HEK293 (cell line): ENCODE measurements around the gene TMCC2.
A peak's percentile ranks its signal among the peaks of the same experiment; 100 is the strongest.

Source experiments
- FEZF1 ChIP-seq: fragments of 450-650 bp; formaldehyde crosslinking; IDR thresholded peaks from 2 replicates; pipeline ENCODE4 v1.5.1; 2016; ENCODE audit warnings: missing biosample characterization, missing genetic modification characterization
- KLF16 ChIP-seq: fragments of 450-650 bp; formaldehyde crosslinking; IDR thresholded peaks from 2 replicates; pipeline ENCODE4 v1.5.1; 2017; ENCODE audit warnings: missing biosample characterization, missing genetic modification characterization
- MZF1 ChIP-seq: fragments of 450-650 bp; formaldehyde crosslinking; IDR thresholded peaks from 2 replicates; pipeline ENCODE4 v1.5.1; 2017; ENCODE audit warnings: missing biosample characterization, missing genetic modification characterization, borderline replicate concordance
- PRDM1 ChIP-seq: fragments of 450-650 bp; formaldehyde crosslinking; IDR thresholded peaks from 2 replicates; pipeline ENCODE4; 2016; ENCODE audit warnings: missing biosample characterization, missing genetic modification characterization
- PRDM10 ChIP-seq: fragments of 450-650 bp; formaldehyde crosslinking; IDR thresholded peaks from 2 replicates; pipeline ENCODE4 v1.5.1; 2016; ENCODE audit warnings: missing biosample characterization, missing genetic modification characterization
- PRDM6 ChIP-seq: fragments of 450-650 bp; formaldehyde crosslinking; IDR thresholded peaks from 2 replicates; pipeline ENCODE4 v1.5.1; 2017; ENCODE audit warnings: missing biosample characterization, missing genetic modification characterization
- RBAK ChIP-seq: fragments of 450-650 bp; formaldehyde crosslinking; IDR thresholded peaks from 2 replicates; pipeline ENCODE4 v1.5.1; 2016; ENCODE audit warnings: missing biosample characterization, missing genetic modification characterization
- SP2 ChIP-seq: fragments of 450-650 bp; formaldehyde crosslinking; IDR thresholded peaks from 2 replicates; pipeline ENCODE4 v1.5.1; 2016; ENCODE audit warnings: missing biosample characterization, missing genetic modification characterization
- TSHZ1 ChIP-seq: fragments of 450-650 bp; formaldehyde crosslinking; IDR thresholded peaks from 2 replicates; pipeline ENCODE4 v1.5.1; 2016; ENCODE audit warnings: missing biosample characterization, missing genetic modification characterization, borderline replicate concordance
- WT1 ChIP-seq: fragments of 450-650 bp; formaldehyde crosslinking; IDR thresholded peaks from 2 replicates; pipeline ENCODE4 v1.5.1; 2016; ENCODE audit warnings: missing biosample characterization, missing genetic modification characterization
- ZBTB17 ChIP-seq: fragments of 450-650 bp; formaldehyde crosslinking; IDR thresholded peaks from 2 replicates; pipeline ENCODE4 v1.5.1; 2016; ENCODE audit warnings: missing biosample characterization, missing genetic modification characterization
- ZBTB6 ChIP-seq: fragments of 450-650 bp; formaldehyde crosslinking; IDR thresholded peaks from 2 replicates; pipeline ENCODE4 v1.5.1; 2017; ENCODE audit warnings: missing biosample characterization, missing genetic modification characterization
- ZBTB8A ChIP-seq: fragments of 450-650 bp; formaldehyde crosslinking; IDR thresholded peaks from 2 replicates; pipeline ENCODE4 v1.5.1; 2016; ENCODE audit warnings: missing biosample characterization, missing genetic modification characterization
- ZNF10 ChIP-seq: fragments of 450-650 bp; formaldehyde crosslinking; IDR thresholded peaks from 2 replicates; pipeline ENCODE4 v1.5.1; 2017; ENCODE audit warnings: missing biosample characterization, missing genetic modification characterization
- ZNF155 ChIP-seq: fragments of 450-650 bp; formaldehyde crosslinking; IDR thresholded peaks from 2 replicates; pipeline ENCODE4 v1.5.1; 2016; ENCODE audit warnings: missing biosample characterization, missing genetic modification characterization
- ZNF16 ChIP-seq: fragments of 450-650 bp; formaldehyde crosslinking; IDR thresholded peaks from 2 replicates; pipeline ENCODE4 v1.5.1; 2016; ENCODE audit warnings: low read depth, missing biosample characterization, missing genetic modification characterization
- ZNF335 ChIP-seq: fragments of 450-650 bp; formaldehyde crosslinking; conservative IDR thresholded peaks from 2 replicates; pipeline ENCODE4 v1.5.1; 2016; ENCODE audit warnings: missing biosample characterization, missing genetic modification characterization
- ZNF394 ChIP-seq: fragments of 450-650 bp; formaldehyde crosslinking; IDR thresholded peaks from 2 replicates; pipeline ENCODE4 v1.5.1; 2016; ENCODE audit warnings: missing biosample characterization, missing genetic modification characterization, mild to moderate bottlenecking, moderate library complexity, borderline replicate concordance
- ZNF426 ChIP-seq: fragments of 450-650 bp; formaldehyde crosslinking; IDR thresholded peaks from 2 replicates; pipeline ENCODE4 v1.5.1; 2017; ENCODE audit warnings: missing biosample characterization, missing genetic modification characterization, mild to moderate bottlenecking, inconsistent platforms, moderate library complexity
- ZNF501 ChIP-seq: fragments of 450-650 bp; formaldehyde crosslinking; IDR thresholded peaks from 2 replicates; pipeline ENCODE4 v1.5.1; 2016; ENCODE audit warnings: missing biosample characterization, missing genetic modification characterization
- TF ChIP-seq, protein P1 (sequence below): fragments of 450-650 bp; formaldehyde crosslinking; IDR thresholded peaks from 2 replicates; pipeline ENCODE4 v1.5.1; 2017; ENCODE audit warnings: missing biosample characterization, missing genetic modification characterization
- TF ChIP-seq, protein P2 (sequence below): fragments of 450-650 bp; IDR thresholded peaks from 2 replicates; pipeline ENCODE4 v1.5.1; 2018; ENCODE audit warnings: missing biosample characterization, missing genetic modification characterization
- TF ChIP-seq, protein P3 (sequence below): fragments of 450-650 bp; formaldehyde crosslinking; IDR thresholded peaks from 2 replicates; pipeline ENCODE4 v1.5.1; 2017; ENCODE audit warnings: missing biosample characterization, missing genetic modification characterization

TMCC2 gene

GRCh38 chr1:205319081-205320018 lies 91.6 kb downstream of the TMCC2 start (continued):
- peak; percentile 14; the same call in 1 of the 2 replicates for TF ChIP-seq TSHZ1 (tag by site-specific recombination)
- peak; percentile 42; the same call in 1 of the 2 replicates for TF ChIP-seq ZNF10 (tag by site-specific recombination)
- peak; percentile 89 for TF ChIP-seq PRDM10
- TF ChIP-seq, protein P1, sequence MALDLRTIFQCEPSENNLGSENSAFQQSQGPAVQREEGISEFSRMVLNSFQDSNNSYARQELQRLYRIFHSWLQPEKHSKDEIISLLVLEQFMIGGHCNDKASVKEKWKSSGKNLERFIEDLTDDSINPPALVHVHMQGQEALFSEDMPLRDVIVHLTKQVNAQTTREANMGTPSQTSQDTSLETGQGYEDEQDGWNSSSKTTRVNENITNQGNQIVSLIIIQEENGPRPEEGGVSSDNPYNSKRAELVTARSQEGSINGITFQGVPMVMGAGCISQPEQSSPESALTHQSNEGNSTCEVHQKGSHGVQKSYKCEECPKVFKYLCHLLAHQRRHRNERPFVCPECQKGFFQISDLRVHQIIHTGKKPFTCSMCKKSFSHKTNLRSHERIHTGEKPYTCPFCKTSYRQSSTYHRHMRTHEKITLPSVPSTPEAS = peak; percentile 51; the same call in 1 of the 2 replicates
- TF ChIP-seq ZBTB17 = peak; percentile 56
- TF ChIP-seq FEZF1 (tag by site-specific recombination) = 0 out of 2 replicates have a peak, but pooled peaks have one; percentile 42
- TF ChIP-seq SP2 (tag by site-specific recombination) = peak; percentile 27; the same call in 1 of the 2 replicates
- TF ChIP-seq WT1 (tag by site-specific recombination) = 0 out of 2 replicates have a peak, but pooled peaks have one; percentile 9
- TF ChIP-seq RBAK (tag by site-specific recombination) = no peak
- peak; percentile 88 for TF ChIP-seq PRDM1 (tag by site-specific recombination)
- TF ChIP-seq PRDM6 (tag by site-specific recombination) = no peak
- no peak for TF ChIP-seq ZNF426
- TF ChIP-seq ZNF394 (tag by site-specific recombination) = no peak
- TF ChIP-seq ZBTB6 (tag by site-specific recombination) = peak; percentile 73
- TF ChIP-seq, protein P2, sequence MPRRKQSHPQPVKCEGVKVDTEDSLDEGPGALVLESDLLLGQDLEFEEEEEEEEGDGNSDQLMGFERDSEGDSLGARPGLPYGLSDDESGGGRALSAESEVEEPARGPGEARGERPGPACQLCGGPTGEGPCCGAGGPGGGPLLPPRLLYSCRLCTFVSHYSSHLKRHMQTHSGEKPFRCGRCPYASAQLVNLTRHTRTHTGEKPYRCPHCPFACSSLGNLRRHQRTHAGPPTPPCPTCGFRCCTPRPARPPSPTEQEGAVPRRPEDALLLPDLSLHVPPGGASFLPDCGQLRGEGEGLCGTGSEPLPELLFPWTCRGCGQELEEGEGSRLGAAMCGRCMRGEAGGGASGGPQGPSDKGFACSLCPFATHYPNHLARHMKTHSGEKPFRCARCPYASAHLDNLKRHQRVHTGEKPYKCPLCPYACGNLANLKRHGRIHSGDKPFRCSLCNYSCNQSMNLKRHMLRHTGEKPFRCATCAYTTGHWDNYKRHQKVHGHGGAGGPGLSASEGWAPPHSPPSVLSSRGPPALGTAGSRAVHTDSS = no peak
- no peak for TF ChIP-seq ZNF501 (tag by site-specific recombination)
- TF ChIP-seq ZBTB8A (tag by site-specific recombination) = 0 out of 2 replicates have a peak, but pooled peaks have one; percentile 35
- 0 out of 2 replicates have a peak, but pooled peaks have one; percentile 22 for TF ChIP-seq ZNF335 (tag by site-specific recombination)
- no peak for TF ChIP-seq ZNF16
- no peak for TF ChIP-seq KLF16 (tag by site-specific recombination)
- no peak for TF ChIP-seq MZF1 (tag by site-specific recombination)
- no peak for TF ChIP-seq ZNF155 (tag by site-specific recombination)
- TF ChIP-seq, protein P3, sequence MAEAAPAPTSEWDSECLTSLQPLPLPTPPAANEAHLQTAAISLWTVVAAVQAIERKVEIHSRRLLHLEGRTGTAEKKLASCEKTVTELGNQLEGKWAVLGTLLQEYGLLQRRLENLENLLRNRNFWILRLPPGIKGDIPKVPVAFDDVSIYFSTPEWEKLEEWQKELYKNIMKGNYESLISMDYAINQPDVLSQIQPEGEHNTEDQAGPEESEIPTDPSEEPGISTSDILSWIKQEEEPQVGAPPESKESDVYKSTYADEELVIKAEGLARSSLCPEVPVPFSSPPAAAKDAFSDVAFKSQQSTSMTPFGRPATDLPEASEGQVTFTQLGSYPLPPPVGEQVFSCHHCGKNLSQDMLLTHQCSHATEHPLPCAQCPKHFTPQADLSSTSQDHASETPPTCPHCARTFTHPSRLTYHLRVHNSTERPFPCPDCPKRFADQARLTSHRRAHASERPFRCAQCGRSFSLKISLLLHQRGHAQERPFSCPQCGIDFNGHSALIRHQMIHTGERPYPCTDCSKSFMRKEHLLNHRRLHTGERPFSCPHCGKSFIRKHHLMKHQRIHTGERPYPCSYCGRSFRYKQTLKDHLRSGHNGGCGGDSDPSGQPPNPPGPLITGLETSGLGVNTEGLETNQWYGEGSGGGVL (tag by site-specific recombination) = 0 out of 2 replicates have a peak, but pooled peaks have one; percentile 24
